SU-DHL-6 (cell line): ENCODE results near the gene SLC38A8.

Experiments
- CTCF ChIP-seq: fragments of 200-600 bp; sonication (generic); IDR thresholded peaks from one replicate; pipeline ENCODE4 v1.5.1; 2017; ENCODE audit warnings: antibody characterized with exemption, mild to moderate bottlenecking, low read length, moderate library complexity; ENCODE audit not compliant: insufficient read depth, poor library complexity, severe bottlenecking
- EZH2phosphoT487 ChIP-seq: fragments of 200-600 bp; sonication (generic), shearing (Covaris generic); conservative IDR thresholded peaks from 2 replicates; pipeline ENCODE4 v1.6.1; 2018; ENCODE audit warnings: mild to moderate bottlenecking, antibody characterized with exemption, low read length, moderate library complexity, mixed read lengths

- TF ChIP-seq EZH2phosphoT487 (no peak), CTCF (no peak)
Measured at GRCh38 chr16:83970430-83970815, 72.2 kb downstream of the SLC38A8 start.
